Adrenal gland (tissue), 12 donors: Measurements from ENCODE around the gene DEDD. TPM values are rescaled to one million over a fixed set of nuclear protein-coding genes. Genes with fewer than 3 reads are reported as not detected.

ENCODE experiments used
- DNase-seq, 7 donors: peaks; one replicate each; pipeline ENCODE4 v3.0.0-alpha.2; 2019 to 2020
- H3K27ac ChIP-seq, 5 donors: fragments of 200-600 bp; sonication (generic) in 4 of 5; 1 replicate in 3 of 5; 2 replicates in 2 of 5; pipeline versions ENCODE4 v1.5.1 to v1.8.0; 2016 to 2020; ENCODE audit warnings: mild to moderate bottlenecking in 1 of 5
- H3K27me3 ChIP-seq: fragments of 200-600 bp; 2 replicates; pipeline ENCODE4 v1.8.0; 2021
- H3K36me3 ChIP-seq, 2 donors: fragments of 200-600 bp; replicated peaks in 1 of 2; 1 replicate in 1 of 2; 2 replicates in 1 of 2; pipeline versions ENCODE4 v1.5.1 to v1.8.0; 2018 to 2022
- H3K4me1 ChIP-seq, 2 donors: fragments of 200-600 bp; replicated peaks in 1 of 2; 1 replicate in 1 of 2; 2 replicates in 1 of 2; pipeline versions ENCODE4 v1.5.1 to v1.8.0; 2018 to 2021
- H3K4me3 ChIP-seq, 4 donors: fragments of 200-600 bp; sonication (generic) in 3 of 4; one replicate each; pipeline ENCODE4 v1.5.1; 2016 to 2018
- H3K9me3 ChIP-seq, 3 donors: fragments of 200-600 bp; sonication (generic) in 1 of 3; replicated peaks in 1 of 3; 1 replicate in 2 of 3; 2 replicates in 1 of 3; pipeline versions ENCODE4 v1.5.1 to v1.8.0; 2016 to 2021
- POLR2A ChIP-seq, 2 donors: fragments of 450-650 bp; IDR thresholded peaks; one replicate each; pipeline ENCODE4 v1.6.1; 2017; ENCODE audit warnings: antibody characterized with exemption in 2 of 2, mild to moderate bottlenecking in 2 of 2, moderate library complexity in 1 of 2
- WGBS, 4 donors: extraction: QIAGEN DNeasy Blood & Tissue Kit in 2 of 4; methylation state at CpG; one replicate each; pipeline versions ENCODE4 v1.1.5 to v1.1.7; 2013 to 2017; 5-methylcytosine and 5-hydroxymethylcytosine counted together
- intact Hi-C, 2 donors: fragments of 100-400 bp; cut with DNase I; formaldehyde crosslinking; loops; one replicate each; pipeline versions ENCODE4 v1.14.1 to v1.15.0; 2022 to 2023
- polyA plus RNA-seq, 3 donors: library from polyadenylated mRNA; stranded (reverse); fragments of 200-250 nt in 2 of 3; fragments of 350-450 nt in 1 of 3; fragmentation: Illumina TruSeq in 1 of 3; extraction: RNeasy Lipid Tissue Mini Kit (QIAGEN cat#74804) in 1 of 3; gene quantifications; one replicate each; pipeline ENCODE4 v1.2.3, GENCODE V29; 2013 to 2014
- total RNA-seq, 9 donors: library from RNA; depleted of rRNA in 4 of 9; stranded (reverse); fragments of >200 nt in 4 of 9; fragments of 120-200 nt in 1 of 9; fragmentation: NEBNext Ultra II Directional in 1 of 9; extraction: Animal tissue kit (Norgen Biotek cat#: 25700) in 1 of 9; gene quantifications; one replicate each; pipeline versions ENCODE4 v1.1.0 to v1.2.4, GENCODE V29; 2013 to 2023
- TF ChIP-seq, protein P1 (sequence below), 6 experiments: fragments of 450-650 bp in 4 of 6; fragments of 200-600 bp in 2 of 6; sonication (generic) in 1 of 6; IDR thresholded peaks; 1 replicate in 5 of 6; 2 replicates in 1 of 6; pipeline versions ENCODE4 v1.5.1 to v1.8.0; 2016 to 2021; ENCODE audit warnings: antibody characterized with exemption in 6 of 6, mild to moderate bottlenecking in 2 of 6, moderate library complexity in 1 of 6
- donor health status: healthy with polysubstance abuse.
- donor health status: Bipolar disorder and iron deficiency.
- donor health status: DM: yes; HTN: yes; CAD: no.
- donor health status: DM: no; HTN: no; CAD: no.
- donor health status: DM: no; HTN: no; CAD: no.
- donor health status: DM: yes; HTN: yes; CAD: no.

DEDD gene
- total and polyA plus RNA-seq, 12 donors, result 22.0 to 38.2 (median 32.3) TPM

DNA sequence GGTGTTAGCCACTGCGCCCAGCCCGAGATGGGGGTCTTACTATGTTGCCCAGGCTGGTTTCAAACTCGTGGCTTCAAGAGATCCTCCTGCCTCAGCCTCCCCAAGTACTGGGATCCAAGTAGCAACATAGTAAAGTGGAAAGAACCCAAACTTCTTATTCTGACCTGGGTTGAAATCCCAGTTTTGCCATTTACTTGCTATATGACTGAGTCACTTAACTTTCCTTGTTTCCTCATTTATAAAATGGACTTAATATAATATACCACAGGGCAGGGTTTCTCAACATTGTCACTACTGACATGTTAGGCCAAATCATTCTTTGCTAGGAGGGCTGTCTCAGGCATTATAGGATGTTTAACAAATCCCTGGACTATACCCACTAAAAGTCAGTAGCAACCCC, 21.4 kb downstream of the DEDD start:
- Histone ChIP-seq H3K27ac (no peak overlapping the region), H3K9me3 (no peaks in the 10 kb centered on the region), H3K36me3 (no peaks in the 10 kb centered on the region), H3K4me1 (peaks cover 2 to 36% of the 10 kb centered on the region in 2 donors), H3K4me3 (no peak overlapping the region), H3K27me3 (no peaks in the 10 kb centered on the region)
- 93 to 100% (median 98%) methylated on average over 1 to 3 of the region's 3 CpGs for WGBS, 4 donors
- TF ChIP-seq, protein P1, sequence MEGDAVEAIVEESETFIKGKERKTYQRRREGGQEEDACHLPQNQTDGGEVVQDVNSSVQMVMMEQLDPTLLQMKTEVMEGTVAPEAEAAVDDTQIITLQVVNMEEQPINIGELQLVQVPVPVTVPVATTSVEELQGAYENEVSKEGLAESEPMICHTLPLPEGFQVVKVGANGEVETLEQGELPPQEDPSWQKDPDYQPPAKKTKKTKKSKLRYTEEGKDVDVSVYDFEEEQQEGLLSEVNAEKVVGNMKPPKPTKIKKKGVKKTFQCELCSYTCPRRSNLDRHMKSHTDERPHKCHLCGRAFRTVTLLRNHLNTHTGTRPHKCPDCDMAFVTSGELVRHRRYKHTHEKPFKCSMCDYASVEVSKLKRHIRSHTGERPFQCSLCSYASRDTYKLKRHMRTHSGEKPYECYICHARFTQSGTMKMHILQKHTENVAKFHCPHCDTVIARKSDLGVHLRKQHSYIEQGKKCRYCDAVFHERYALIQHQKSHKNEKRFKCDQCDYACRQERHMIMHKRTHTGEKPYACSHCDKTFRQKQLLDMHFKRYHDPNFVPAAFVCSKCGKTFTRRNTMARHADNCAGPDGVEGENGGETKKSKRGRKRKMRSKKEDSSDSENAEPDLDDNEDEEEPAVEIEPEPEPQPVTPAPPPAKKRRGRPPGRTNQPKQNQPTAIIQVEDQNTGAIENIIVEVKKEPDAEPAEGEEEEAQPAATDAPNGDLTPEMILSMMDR (IDR thresholded peaks at IDR 0.05), result no peak
- no peak for TF ChIP-seq POLR2A (IDR thresholded peaks at IDR 0.05)
- intact Hi-C loops, result no loop called here
- DNase-seq, result no peak

DNA sequence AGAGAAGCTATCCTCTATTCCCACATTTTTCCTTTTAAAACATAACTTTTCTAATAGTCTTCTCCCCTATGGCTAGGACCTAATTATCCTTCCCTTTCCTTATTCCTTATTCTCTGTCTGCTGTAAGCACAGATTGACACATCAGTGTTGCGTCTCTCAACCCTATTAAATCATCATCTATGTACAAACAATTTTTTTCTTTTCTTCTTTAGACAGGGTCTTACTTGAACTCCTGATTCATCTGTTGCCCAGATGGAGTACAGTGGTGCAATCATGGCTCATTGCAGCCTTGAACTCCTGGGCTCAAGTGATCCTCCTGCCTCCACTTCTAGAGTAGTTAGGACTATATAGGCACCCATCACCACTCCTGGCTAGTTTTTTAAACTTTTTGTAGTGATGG, 26.0 kb downstream of the DEDD start:
- intact Hi-C loops, result no loop called here
- no peak for TF ChIP-seq POLR2A (IDR thresholded peaks at IDR 0.05)
- TF ChIP-seq, protein P1 (IDR thresholded peaks at IDR 0.05), result no peak
- H3K4me3 ChIP-seq, result no peak overlapping the region
- 50 to 68% (median 54%) methylated on average over 1 of the region's 1 CpG for WGBS, 4 donors
- no peaks in the 10 kb centered on the region for H3K9me3 ChIP-seq
- no peak for DNase-seq
- no peak overlapping the region for H3K27ac ChIP-seq
- H3K36me3 ChIP-seq, result peaks cover 0 to 5% of the 10 kb centered on the region in 2 donors
- H3K27me3 ChIP-seq, result no peaks in the 10 kb centered on the region
- H3K4me1 ChIP-seq, result peaks cover 0 to 5% of the 10 kb centered on the region in 2 donors

DNA sequence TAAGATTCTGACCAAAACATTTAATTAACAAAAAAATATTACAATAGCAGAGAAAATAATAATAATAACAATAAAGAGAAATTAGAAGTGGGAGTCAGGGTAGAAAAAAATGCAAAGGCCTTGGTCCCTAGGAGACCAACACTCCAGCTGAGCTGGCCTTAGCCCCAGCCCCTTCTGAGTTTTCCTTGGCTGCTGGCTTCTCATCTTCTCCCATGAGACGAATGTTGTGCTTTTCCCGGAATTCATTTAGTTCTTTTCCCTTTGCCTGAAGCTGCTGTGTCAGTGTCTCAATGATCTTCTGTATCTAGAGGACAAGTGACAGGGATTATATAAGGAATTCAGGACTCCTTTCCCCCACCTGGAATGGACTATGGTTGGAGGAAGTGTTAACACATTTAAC, 31.9 kb downstream of the DEDD start:
- H3K4me1 ChIP-seq, result peaks cover 6 to 7% of the 10 kb centered on the region in 2 donors
- no peak overlapping the region for H3K4me3 ChIP-seq
- no peak overlapping the region for H3K27ac ChIP-seq
- no peaks in the 10 kb centered on the region for H3K27me3 ChIP-seq
- H3K36me3 ChIP-seq, result peaks cover 0 to 16% of the 10 kb centered on the region in 2 donors
- intact Hi-C loops, result no loop called here
- TF ChIP-seq POLR2A (IDR thresholded peaks at IDR 0.05), result no peak
- TF ChIP-seq, protein P1 (IDR thresholded peaks at IDR 0.05), result no peak
- 61 to 74% (median 67%) methylated on average over 2 of the region's 2 CpGs for WGBS, 4 donors
- DNase-seq, result no peak
- no peaks in the 10 kb centered on the region for H3K9me3 ChIP-seq

DNA sequence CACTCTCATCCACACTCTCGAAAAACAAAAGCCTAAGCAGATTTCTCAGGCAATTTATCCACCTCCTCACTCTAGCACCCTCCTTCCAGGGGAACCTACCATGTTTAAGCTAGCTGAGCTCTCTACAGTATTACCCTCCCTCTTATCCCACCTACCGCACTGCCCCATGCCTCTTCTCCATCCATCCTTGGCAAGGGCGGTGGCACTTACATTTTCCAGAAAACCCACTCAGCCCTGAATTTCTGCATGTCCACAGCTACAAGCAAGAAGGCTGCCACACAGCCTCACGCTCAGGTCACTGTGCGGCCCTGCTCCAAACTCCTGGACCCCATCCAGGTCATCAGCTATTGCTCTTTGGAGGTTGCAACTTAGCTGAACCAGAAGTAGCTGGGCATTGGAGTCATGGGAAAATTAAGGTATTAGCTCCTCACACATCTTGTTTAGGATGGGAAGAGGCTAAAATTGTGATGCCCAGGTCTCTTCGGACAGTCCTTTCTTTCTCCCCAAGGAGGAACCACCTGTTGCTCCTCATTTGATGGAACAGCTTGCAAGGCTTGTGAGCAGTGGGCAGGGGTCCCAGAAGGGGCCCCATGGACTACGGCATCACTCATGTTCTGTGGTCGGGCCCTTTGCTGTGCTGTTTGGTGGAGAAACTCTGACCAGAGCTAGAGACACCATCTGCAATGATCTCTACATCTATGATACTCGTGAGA, 33.2 kb downstream of the DEDD start:
- intact Hi-C loops, result loop anchor here (5.0 kb wide), 1 partner anchor 107 kb away; no protein-coding TSS in a partner anchor
- DNase-seq, result peak in 2 of 7 donors; percentile 35 to 44
- H3K36me3 ChIP-seq, result peaks cover 0 to 16% of the 10 kb centered on the region in 2 donors
- H3K4me3 ChIP-seq, result peak overlapping the region in 1 of 4 donors; percentile 77
- no peaks in the 10 kb centered on the region for H3K27me3 ChIP-seq
- H3K27ac ChIP-seq, result peak overlapping the region in 1 of 5 donors; percentile 80
- peaks cover 6 to 7% of the 10 kb centered on the region in 2 donors for H3K4me1 ChIP-seq
- whole genome bisulfite sequencing, 4 donors, result 68 to 78% (median 74%) methylated on average over 9 of the region's 9 CpGs
- H3K9me3 ChIP-seq, result no peaks in the 10 kb centered on the region
- TF ChIP-seq POLR2A (IDR thresholded peaks at IDR 0.05), result no peak
- TF ChIP-seq, protein P1 (IDR thresholded peaks at IDR 0.05), result no peak
